HepG2 (cell line): Measurements from ENCODE around the gene CCDC73. TPM values are rescaled to one million over a fixed set of nuclear protein-coding genes. Genes with fewer than 3 reads are reported as not detected.
A peak's percentile ranks its signal among the peaks of the same experiment; 100 is the strongest.

Experiments
- ATAC-seq: fragments of 200-7000 bp; cut with Tn5 transposase; 3 replicates; pipeline ENCODE4 v1.9.1; 2020; ENCODE audit warnings: mild to moderate bottlenecking, moderate library complexity
- BruUV-seq: library from RNA; stranded (reverse); fragments of 400-500 nt; replicated peaks from 2 replicates; lab custom pipeline; 2021; lab: Mats Ljungman, UMichigan
- CTCF ChIA-PET: fragments of 300-600 bp; formaldehyde crosslinking; extraction: SDS; loops from one replicate; lab custom pipeline; 2021; ENCODE audit warnings: low total read pairs, inconsistent platforms, low intra/inter-chr PET ratio; lab: Yijun Ruan, JAX
- POLR2A ChIA-PET: fragments of 350-600 bp; sonication (Branson Sonifier 250); formaldehyde crosslinking; loops from one replicate; lab custom pipeline; 2020; ENCODE audit warnings: antibody characterized with exemption, inconsistent platforms; lab: Yijun Ruan, JAX
- DNase-seq: peaks from one replicate; pipeline ENCODE4 v3.0.0-alpha.2; 2015; ENCODE audit warnings: low spot score
- FAIRE-seq: peaks from 3 replicates; lab custom pipeline; 2011; peaks lifted over from hg19 to GRCh38; lab: Jason Lieb, UNC
- H2AFZ ChIP-seq: one replicate; pipeline ENCODE4 v1.6.1; 2011; ENCODE audit warnings: low read length, inconsistent platforms
- H3K27ac ChIP-seq: fragments of 300-600 bp; 3 replicates; pipeline ENCODE4 v1.8.0; 2011; ENCODE audit warnings: mixed run types, mild to moderate bottlenecking, mixed read lengths, low read length, inconsistent platforms; ENCODE audit not compliant: insufficient read depth; ENCODE audit errors: extremely low read length
- H3K27me3 ChIP-seq, 2 experiments: fragments of 200-600 bp in 1 of 2; 2 replicates in 1 of 2; 3 replicates in 1 of 2; pipeline versions ENCODE4 v1.6.0 to v1.8.0; 2011; ENCODE audit warnings: low read length in 2 of 2, mild to moderate bottlenecking in 2 of 2, moderate library complexity in 2 of 2, inconsistent platforms in 1 of 2; ENCODE audit not compliant: insufficient read depth in 2 of 2, control insufficient read depth in 1 of 2
- H3K36me3 ChIP-seq, 2 experiments: fragments of 200-600 bp in 1 of 2; replicated peaks in 1 of 2; 2 replicates in 1 of 2; 3 replicates in 1 of 2; pipeline versions ENCODE4 v1.5.1 to v1.8.0; 2011; ENCODE audit warnings: low read length in 2 of 2, inconsistent platforms in 1 of 2; ENCODE audit not compliant: insufficient read depth in 2 of 2, control insufficient read depth in 1 of 2
- H3K4me1 ChIP-seq: 2 replicates; pipeline ENCODE4 v1.5.1; 2012; ENCODE audit warnings: low read length, inconsistent platforms; ENCODE audit not compliant: insufficient read depth
- H3K4me2 ChIP-seq: 2 replicates; pipeline ENCODE4 v1.6.0; 2011; ENCODE audit warnings: low read depth, low read length, inconsistent platforms
- H3K4me3 ChIP-seq, 3 experiments: fragments of 200-600 bp in 1 of 3; sonication (generic), shearing (Covaris generic) in 1 of 3; replicated peaks in 1 of 3; 2 replicates each; pipeline ENCODE4 v1.5.1; 2011 to 2016; ENCODE audit warnings: low read length in 3 of 3, inconsistent platforms in 2 of 3, low read depth in 2 of 3, mild to moderate bottlenecking in 2 of 3, control low read depth in 1 of 3, mixed read lengths in 1 of 3; ENCODE audit not compliant: insufficient read depth in 1 of 3
- H3K79me2 ChIP-seq: one replicate; pipeline ENCODE4 v1.6.1; 2011; ENCODE audit warnings: low read length, inconsistent platforms; ENCODE audit not compliant: insufficient read depth
- H3K9ac ChIP-seq: 2 replicates; pipeline ENCODE4 v1.6.0; 2011; ENCODE audit warnings: mild to moderate bottlenecking, low read depth, low read length, inconsistent platforms; ENCODE audit not compliant: insufficient read depth
- H3K9me3 ChIP-seq: 2 replicates; pipeline ENCODE4 v1.5.1; 2012; ENCODE audit warnings: mild to moderate bottlenecking, low read length
- H4K20me1 ChIP-seq: 2 replicates; pipeline ENCODE4 v1.6.0; 2011; ENCODE audit warnings: inconsistent platforms, mild to moderate bottlenecking, low read length, moderate library complexity; ENCODE audit not compliant: insufficient read depth
- BCL6 ChIP-seq: IDR thresholded peaks from 2 replicates; pipeline ENCODE4 v1.6.1; 2016; ENCODE audit warnings: missing genetic modification reagents, missing compliant biosample characterization
- CTCF ChIP-seq: sonication (generic); formaldehyde crosslinking; IDR thresholded peaks from 2 replicates; pipeline ENCODE4 v1.5.0; 2020; ENCODE audit warnings: mild to moderate bottlenecking, missing genetic modification reagents, moderate library complexity
- GFI1 ChIP-seq: sonication (generic); formaldehyde crosslinking; IDR thresholded peaks from 2 replicates; pipeline ENCODE4 v1.5.0; 2020; ENCODE audit warnings: missing genetic modification reagents, mild to moderate bottlenecking, borderline replicate concordance
- IRX3 ChIP-seq: sonication (generic); formaldehyde crosslinking; IDR thresholded peaks from 2 replicates; pipeline ENCODE4 v1.8.1; 2023; ENCODE audit warnings: mild to moderate bottlenecking, low read depth, missing genetic modification reagents, borderline replicate concordance
- MTF1 ChIP-seq: sonication (generic); formaldehyde crosslinking; IDR thresholded peaks from 2 replicates; pipeline ENCODE4 v1.5.0; 2020; ENCODE audit warnings: missing genetic modification reagents
- NFE2L2 ChIP-seq: fragments of 150-350 bp; IDR thresholded peaks from 2 replicates; pipeline ENCODE4 v1.6.1; 2014; ENCODE audit warnings: low read length
- NONO ChIP-seq, 2 experiments: fragments of 450-650 bp in 1 of 2; sonication (generic) in 1 of 2; formaldehyde crosslinking in 1 of 2; IDR thresholded peaks in 1 of 2; conservative IDR thresholded peaks in 1 of 2; 2 replicates each; pipeline versions ENCODE4 v1.6.1 to v1.8.0; 2017 to 2022; ENCODE audit warnings: mild to moderate bottlenecking in 1 of 2, missing genetic modification reagents in 1 of 2, moderate library complexity in 1 of 2
- PHF8 ChIP-seq: sonication (generic); formaldehyde crosslinking; IDR thresholded peaks from 2 replicates; pipeline ENCODE4 v1.5.0; 2020; ENCODE audit warnings: missing genetic modification reagents
- RXRB ChIP-seq: IDR thresholded peaks from 2 replicates; pipeline ENCODE4 v1.6.1; 2016; ENCODE audit warnings: borderline replicate concordance, missing genetic modification reagents, missing compliant biosample characterization
- SNAI1 ChIP-seq: sonication (generic); formaldehyde crosslinking; IDR thresholded peaks from 2 replicates; pipeline ENCODE4 v1.5.0; 2020; ENCODE audit warnings: mild to moderate bottlenecking, missing genetic modification reagents, borderline replicate concordance
- SOX6 ChIP-seq, 2 experiments: fragments of 450-650 bp in 1 of 2; sonication (generic) in 1 of 2; formaldehyde crosslinking in 1 of 2; IDR thresholded peaks; 2 replicates each; pipeline versions ENCODE4 v1.4.0 to v1.6.1; 2017 to 2020; ENCODE audit warnings: antibody characterized with exemption in 1 of 2, mild to moderate bottlenecking in 1 of 2, missing genetic modification reagents in 1 of 2
- SP4 ChIP-seq: sonication (generic); formaldehyde crosslinking; IDR thresholded peaks from 2 replicates; pipeline ENCODE4 v1.8.1; 2023; ENCODE audit warnings: mild to moderate bottlenecking, missing genetic modification reagents
- SRF ChIP-seq: IDR thresholded peaks from 2 replicates; pipeline ENCODE4 v1.6.1; 2011; ENCODE audit warnings: mild to moderate bottlenecking, low read depth, low read length, moderate library complexity
- ZBTB33 ChIP-seq: sonication (generic); formaldehyde crosslinking; IDR thresholded peaks from 2 replicates; pipeline ENCODE4 v1.4.0; 2020; ENCODE audit warnings: missing genetic modification reagents
- ZKSCAN1 ChIP-seq: fragments of 150-350 bp; IDR thresholded peaks from 2 replicates; pipeline ENCODE4 v1.6.1; 2014; ENCODE audit warnings: low read length
- ZMAT5 ChIP-seq: sonication (generic); formaldehyde crosslinking; IDR thresholded peaks from 2 replicates; pipeline ENCODE4 v1.5.0; 2020; ENCODE audit warnings: mild to moderate bottlenecking, low read depth, missing genetic modification reagents, borderline replicate concordance
- ZNF616 ChIP-seq: sonication (generic); formaldehyde crosslinking; IDR thresholded peaks from 2 replicates; pipeline ENCODE4 v1.5.0; 2020; ENCODE audit warnings: low read depth, mild to moderate bottlenecking, missing genetic modification reagents
- ZNF746 ChIP-seq: sonication (generic); formaldehyde crosslinking; IDR thresholded peaks from 2 replicates; pipeline ENCODE4 v1.8.0; 2022; ENCODE audit warnings: mild to moderate bottlenecking, missing genetic modification reagents
- WGBS: methylation state at CpG from one replicate; pipeline ENCODE4 v1.1.6; 2017; ENCODE audit warnings: low lambda C conversion rate; 5-methylcytosine and 5-hydroxymethylcytosine counted together
- in situ Hi-C: cut with HindIII; loops from 2 replicates; pipeline ENCODE4 v1.10.0; 2017; ENCODE audit warnings: low pct_unique_long_range_greater_than_20kb; ENCODE audit not compliant: extremely low pct_ligation_motif_present
- intact Hi-C: fragments of 100-400 bp; cut with micrococcal nuclease; formaldehyde crosslinking; loops from one replicate; pipeline ENCODE4 v1.10.0; 2022; ENCODE audit not compliant: unreplicated experiment
- polyA plus RNA-seq, 8 experiments: library from polyadenylated mRNA; depleted of rRNA in 3 of 8; stranded (reverse) in 7 of 8; unstranded in 1 of 8; fragments of >200 nt; fragmentation: Illumina TruSeq in 4 of 8; extraction: Trizol in 4 of 8; gene quantifications; 2 replicates each; pipeline versions ENCODE4 v1.2.1 to v1.2.3, GENCODE V29; 2011 to 2016; ENCODE audit warnings: low read depth in 4 of 8, missing spikeins in 1 of 8, mixed read lengths in 1 of 8; ENCODE audit not compliant: insufficient read depth in 1 of 8
- total RNA-seq, 5 experiments: library from RNA; depleted of rRNA; stranded (reverse); fragments of >200 nt; fragmentation: Illumina TruSeq; extraction: Trizol; gene quantifications; 2 replicates each; pipeline ENCODE4 v1.2.3, GENCODE V29; 2016; ENCODE audit warnings: low read depth in 1 of 5
- TF ChIP-seq, protein P1 (sequence below): sonication (generic); formaldehyde crosslinking; IDR thresholded peaks from 2 replicates; pipeline ENCODE4 v1.4.0; 2020; ENCODE audit warnings: mild to moderate bottlenecking, missing genetic modification reagents, borderline replicate concordance

The CCDC73 gene
- total and polyA plus RNA-seq, 2 of the 13 experiments (the other 11 are each of a cell fraction or from before 2014, with no cell fraction given) = 0.01 to 0.11 TPM

DNA sequence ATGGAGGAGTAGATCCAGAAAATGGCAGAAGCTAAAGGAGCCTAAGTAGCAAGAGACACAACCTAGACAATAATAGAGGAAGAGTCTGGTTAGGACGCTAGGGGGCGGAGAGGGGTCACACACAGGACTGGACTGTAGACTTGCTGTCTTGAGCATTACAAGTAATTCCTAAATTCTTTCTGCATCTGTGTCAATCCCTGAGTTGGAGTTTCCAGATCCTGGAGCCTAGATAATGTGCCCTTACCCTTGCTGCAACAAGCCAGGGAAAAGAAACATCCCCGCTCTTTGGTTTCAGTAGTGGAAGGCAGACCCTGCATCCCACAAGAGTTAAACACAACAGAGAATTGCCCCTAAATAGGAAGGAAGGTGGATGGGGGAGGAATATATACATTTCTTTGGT lies 14.9 kb upstream of the CCDC73 start (continued):
- TF ChIP-seq, protein P1, sequence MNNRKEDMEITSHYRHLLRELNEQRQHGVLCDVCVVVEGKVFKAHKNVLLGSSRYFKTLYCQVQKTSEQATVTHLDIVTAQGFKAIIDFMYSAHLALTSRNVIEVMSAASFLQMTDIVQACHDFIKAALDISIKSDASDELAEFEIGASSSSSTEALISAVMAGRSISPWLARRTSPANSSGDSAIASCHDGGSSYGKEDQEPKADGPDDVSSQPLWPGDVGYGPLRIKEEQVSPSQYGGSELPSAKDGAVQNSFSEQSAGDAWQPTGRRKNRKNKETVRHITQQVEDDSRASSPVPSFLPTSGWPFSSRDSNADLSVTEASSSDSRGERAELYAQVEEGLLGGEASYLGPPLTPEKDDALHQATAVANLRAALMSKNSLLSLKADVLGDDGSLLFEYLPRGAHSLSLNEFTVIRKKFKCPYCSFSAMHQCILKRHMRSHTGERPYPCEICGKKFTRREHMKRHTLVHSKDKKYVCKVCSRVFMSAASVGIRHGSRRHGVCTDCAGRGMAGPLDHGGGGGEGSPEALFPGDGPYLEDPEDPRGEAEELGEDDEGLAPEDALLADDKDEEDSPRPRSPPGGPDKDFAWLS = no peak
- TF ChIP-seq ZNF746 (CRISPR knock-in tag) (no peak), CTCF (CRISPR knock-in tag) (peak; percentile 86), ZNF616 (CRISPR knock-in tag) (no peak), SOX6 (IDR thresholded peaks at IDR 0.05) (no peak), SOX6 (CRISPR knock-in tag; IDR thresholded peaks at IDR 0.05) (no peak), BCL6 (CRISPR knock-in tag) (no peak), GFI1 (CRISPR knock-in tag) (no peak), RXRB (CRISPR knock-in tag) (no peak), SRF (no peak)

DNA sequence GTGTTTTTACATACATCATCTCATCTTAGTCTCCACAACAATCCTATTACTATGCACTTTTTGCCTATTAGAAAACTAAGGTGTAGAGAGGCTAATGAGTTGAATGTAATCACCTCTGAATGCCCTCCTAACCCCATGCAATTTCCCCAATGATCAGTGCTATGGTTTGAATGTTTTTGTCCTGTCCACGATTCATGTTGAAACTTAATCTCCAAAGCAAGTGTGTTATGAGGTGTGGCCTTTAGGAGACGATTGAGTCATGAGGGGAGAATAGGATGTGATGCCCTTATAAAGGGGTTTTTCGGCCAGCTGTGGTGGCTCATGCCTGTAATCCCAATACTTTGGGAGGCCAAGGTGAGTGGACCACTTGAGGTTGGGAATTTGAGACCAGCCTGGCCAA lies 2.0 kb upstream of the CCDC73 start:
- H3K79me2 ChIP-seq = no peaks in the 10 kb centered on the region
- H3K4me3 ChIP-seq = no peak overlapping the region
- no peak overlapping the region for H2AFZ ChIP-seq
- POLR2A ChIA-PET = no interaction called here
- in situ Hi-C loops = no loop called here
- H3K36me3 ChIP-seq = no peaks in the 10 kb centered on the region
- H3K27ac ChIP-seq = no peak overlapping the region
- H3K27me3 ChIP-seq = peaks cover 0 to 5% of the 10 kb centered on the region in 2 experiments; a peak in 2 of 5 replicates
- no peak overlapping the region for H3K9ac ChIP-seq
- H3K4me2 ChIP-seq = no peak overlapping the region
- no TSS peak for BruUV-seq
- no peaks in the 10 kb centered on the region for H3K9me3 ChIP-seq
- no peaks in the 10 kb centered on the region for H3K4me1 ChIP-seq
- 17% methylated on average over 3 of the region's 3 CpGs for WGBS
- no peak for TF ChIP-seq SP4 (CRISPR knock-in tag)
- no peak for TF ChIP-seq ZKSCAN1
- TF ChIP-seq ZBTB33 (CRISPR knock-in tag) = no peak
- no peak for TF ChIP-seq IRX3 (CRISPR knock-in tag)
- no peak for TF ChIP-seq ZMAT5 (CRISPR knock-in tag)
- no peak for TF ChIP-seq NFE2L2
- TF ChIP-seq PHF8 (CRISPR knock-in tag) = no peak
- no peak for TF ChIP-seq SNAI1 (CRISPR knock-in tag)
- TF ChIP-seq NONO (IDR thresholded peaks at IDR 0.05) = no peak
- TF ChIP-seq NONO (CRISPR knock-in tag; conservative IDR thresholded peaks at IDR 0.05) = no peak
- TF ChIP-seq MTF1 = no peak
- no peak for DNase-seq
- no peaks in the 10 kb centered on the region for H4K20me1 ChIP-seq
- ATAC-seq = no peak
- intact Hi-C loops = no loop called here
- no peak for FAIRE-seq
- CTCF ChIA-PET = no interaction called here
